ENCODE measurements around the gene CKAP4. TPM values are rescaled to one million over a fixed set of nuclear protein-coding genes. Genes with fewer than 3 reads are reported as not detected.

Gene CKAP4
- total and polyA plus RNA-seq, 8 donors: 86.0 to 119 (median 97.5) TPM

- Histone ChIP-seq H3K9me3 (no peaks in the 10 kb centered on the region), H3K4me3 (no peak overlapping the region), H3K27me3 (no peaks in the 10 kb centered on the region), H3K27ac (no peak overlapping the region), H3K4me1 (peaks cover 0 to 19% of the 10 kb centered on the region in 2 donors), H3K36me3 (peaks cover 0 to 66% of the 10 kb centered on the region in 2 donors)
- intact Hi-C loops (cut with DNase I): no loop called here
- ATAC-seq (no peak), DNase-seq (no peak)
- TF ChIP-seq CTCF (IDR thresholded peaks at IDR 0.05): no peak
These were observed 8.4 kb downstream of the CKAP4 start for GRCh38 chr12:106239241-106239950.

- intact Hi-C loops (cut with DNase I): no loop called here
- ATAC-seq (no peak), DNase-seq (no peak)
- Histone ChIP-seq H3K27me3 (no peaks in the 10 kb centered on the region), H3K4me1 (peaks cover 0 to 6% of the 10 kb centered on the region in 2 donors), H3K36me3 (peaks cover 0 to 69% of the 10 kb centered on the region in 2 donors), H3K27ac (no peak overlapping the region), H3K9me3 (no peaks in the 10 kb centered on the region), H3K4me3 (no peak overlapping the region)
- no peak for TF ChIP-seq CTCF (IDR thresholded peaks at IDR 0.05)
These were observed 9.7 kb downstream of the CKAP4 start for GRCh38 chr12:106238146-106238545.

- ATAC-seq (no peak), DNase-seq (no peak)
- Histone ChIP-seq H3K27ac (no peak overlapping the region), H3K4me1 (no peaks in the 10 kb centered on the region), H3K36me3 (peaks cover 0 to 50% of the 10 kb centered on the region in 2 donors), H3K4me3 (no peak overlapping the region), H3K27me3 (no peaks in the 10 kb centered on the region), H3K9me3 (no peaks in the 10 kb centered on the region)
- no peak for TF ChIP-seq CTCF (IDR thresholded peaks at IDR 0.05)
- intact Hi-C loops (cut with DNase I): no loop called here
These were observed 12.1 kb downstream of the CKAP4 start for GRCh38 chr12:106235770-106236169.

GRCh38 chr12:106234449-106234848 is 13.4 kb downstream of the CKAP4 start:
- no peak overlapping the region for H3K4me3 ChIP-seq
- H3K4me1 ChIP-seq: no peaks in the 10 kb centered on the region
- DNase-seq (no peak), ATAC-seq (peak; percentile 62)
- H3K27me3 ChIP-seq: no peaks in the 10 kb centered on the region
- H3K36me3 ChIP-seq: peaks cover 0 to 36% of the 10 kb centered on the region in 2 donors
- TF ChIP-seq CTCF (IDR thresholded peaks at IDR 0.05): no peak
- H3K9me3 ChIP-seq: no peaks in the 10 kb centered on the region
- no peak overlapping the region for H3K27ac ChIP-seq
- intact Hi-C loops (cut with DNase I): no loop called here

GRCh38 chr12:106233011-106233410 is 14.8 kb downstream of the CKAP4 start:
- Histone ChIP-seq H3K36me3 (peaks cover 0 to 22% of the 10 kb centered on the region in 2 donors), H3K4me1 (peaks cover 0 to 2% of the 10 kb centered on the region in 2 donors), H3K27ac (no peak overlapping the region), H3K27me3 (no peaks in the 10 kb centered on the region), H3K9me3 (no peaks in the 10 kb centered on the region), H3K4me3 (no peak overlapping the region)
- ATAC-seq (no peak), DNase-seq (no peak)
- no peak for TF ChIP-seq CTCF (IDR thresholded peaks at IDR 0.05)
- intact Hi-C loops (cut with DNase I): no loop called here

All from left lung (tissue), 10 donors.